Measurements from ENCODE around the gene RBPMS2.
A peak's percentile ranks its signal among the peaks of the same experiment; 100 is the strongest.
"Not testable (repeated sequence)": the region's sequence is repeated elsewhere in the genome, so short reads cannot be mapped to it uniquely, and the experiment has no call there.

The RBPMS2 gene

DNA sequence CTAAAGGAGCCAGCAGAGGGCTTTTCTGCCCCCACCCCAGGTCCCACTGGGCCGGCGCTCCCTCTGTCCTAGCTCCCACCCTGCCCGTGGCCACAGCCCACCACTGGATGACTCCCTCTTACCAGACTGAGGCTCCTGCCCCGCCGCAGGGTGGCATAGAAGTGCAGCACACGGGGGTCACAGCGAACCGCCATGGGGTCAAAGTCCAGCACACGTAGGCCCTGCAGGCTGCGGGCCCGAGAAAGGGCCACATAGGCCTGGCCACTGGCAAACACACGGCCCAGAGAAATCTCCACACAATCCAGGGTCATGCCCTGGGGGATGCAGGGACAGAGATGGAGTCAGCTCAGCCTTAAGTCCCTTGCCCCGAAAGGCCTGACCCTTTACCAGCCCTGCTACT is 41.1 kb upstream of the RBPMS2 start (continued):
- no peak for TF ChIP-seq KLF1 (tag by site-specific recombination; IDR thresholded peaks at IDR 0.05)

DNA sequence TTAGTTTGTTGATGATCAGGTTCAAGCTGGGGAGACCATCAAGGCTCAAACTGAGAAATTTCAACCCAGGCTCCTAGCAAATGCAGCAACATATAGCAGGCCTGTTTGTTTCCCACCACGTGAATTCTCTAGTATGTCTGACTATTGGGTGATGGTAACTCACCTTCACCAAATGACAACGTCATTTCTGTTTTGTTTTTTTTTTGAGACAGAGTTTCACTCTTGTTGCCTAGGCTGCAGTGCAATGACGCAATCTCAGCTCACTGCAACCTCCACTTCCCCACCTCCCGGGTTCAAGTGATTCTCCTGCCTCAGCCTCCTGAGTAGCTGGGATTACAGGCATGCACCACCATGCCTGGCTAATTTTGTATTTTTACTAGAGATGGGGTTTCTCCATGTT is 39.6 kb upstream of the RBPMS2 start:
- peaks cover 0 to 22% of the 10 kb centered on the region in 2 experiments; a peak in 1 of 3 replicates for H3K36me3 ChIP-seq (ENCODE audit: control insufficient read depth in 2 of 2, insufficient read depth in 1 of 2, low read length in 2 of 2)
- H3K27ac ChIP-seq (ENCODE audit: extremely low read depth, low read depth, low read length); H3K4me3 ChIP-seq (ENCODE audit: low read depth, low read length); H3K9me3 ChIP-seq (ENCODE audit: control insufficient read depth, insufficient read depth, low read depth, low read length); H3K4me1 ChIP-seq (ENCODE audit: control insufficient read depth, insufficient read depth, low read length): not testable (repeated sequence)
- POLR2A ChIA-PET: interaction anchor here (2.2 kb wide), 1 partner anchor 11 kb away, joined by 5 read pairs; the partner anchor contains the start of gene PIF1
- 0 out of 2 replicates have a peak, but pooled peaks have one; percentile 14 for TF ChIP-seq ZNF10 (tag by site-specific recombination; IDR thresholded peaks at IDR 0.05)
- CTCF ChIA-PET: interaction anchor here (1.1 kb wide), 1 partner anchor 84 kb away, joined by 3 read pairs; no protein-coding TSS in a partner anchor

DNA sequence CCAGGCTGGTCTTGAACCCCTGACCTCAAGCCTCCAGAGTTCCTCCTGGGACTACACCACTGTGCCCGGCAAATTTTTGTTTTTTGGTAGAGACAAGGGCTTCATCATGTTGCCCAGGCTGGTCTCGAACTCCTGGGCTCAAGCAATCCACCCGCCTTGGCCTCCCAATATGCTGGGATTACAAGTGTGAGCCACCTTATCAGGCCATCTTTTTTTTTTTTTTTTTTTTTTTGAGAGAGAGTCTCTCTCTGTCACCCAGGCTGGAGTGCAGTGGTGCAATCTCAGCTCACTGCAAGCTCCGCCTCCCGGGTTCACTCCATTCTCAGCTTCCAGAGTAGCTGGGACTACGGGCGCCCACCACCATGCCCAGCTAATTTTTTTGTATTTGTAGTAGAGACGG is 38.9 kb upstream of the RBPMS2 start:
- H3K4me1 ChIP-seq (ENCODE audit: control insufficient read depth, insufficient read depth, low read length); H3K27ac ChIP-seq (ENCODE audit: extremely low read depth, low read depth, low read length); H3K9me3 ChIP-seq (ENCODE audit: control insufficient read depth, insufficient read depth, low read depth, low read length); CTCF ChIA-PET; H3K4me3 ChIP-seq (ENCODE audit: low read depth, low read length): not testable (repeated sequence)
- H3K36me3 ChIP-seq (ENCODE audit: control insufficient read depth in 2 of 2, insufficient read depth in 1 of 2, low read length in 2 of 2): peaks cover 0 to 17% of the 10 kb centered on the region in 2 experiments; a peak in 1 of 3 replicates
- POLR2A ChIA-PET: interaction anchor here (2.2 kb wide), 1 partner anchor 12 kb away, joined by 5 read pairs; the partner anchor contains the start of gene PIF1

DNA sequence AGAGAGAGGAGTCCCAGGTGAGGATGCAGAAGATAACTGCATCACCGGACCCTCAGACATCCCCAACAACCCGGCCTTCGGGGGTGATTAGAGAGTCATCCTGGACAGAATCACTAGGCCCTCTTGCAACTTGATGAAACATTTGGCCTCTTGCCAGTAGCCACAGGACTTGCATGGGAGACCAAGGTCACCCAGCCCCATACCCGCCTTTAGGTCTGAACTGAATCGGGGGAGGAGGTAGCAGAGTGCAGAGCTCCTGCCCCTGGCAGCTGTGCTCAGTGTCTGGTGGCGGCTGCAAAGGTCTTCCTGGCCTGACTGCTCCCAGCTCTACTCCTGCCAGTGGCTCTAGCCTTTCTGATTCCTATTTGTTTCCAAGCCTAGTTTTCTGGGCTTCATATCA is 37.7 kb upstream of the RBPMS2 start:
- ChIA-PET POLR2A (no interaction called here), CTCF (interaction anchor here (0.9 kb wide), 1 partner anchor 82 kb away, joined by 3 read pairs; no protein-coding TSS in a partner anchor)
- H3K36me3 ChIP-seq (ENCODE audit: control insufficient read depth in 2 of 2, insufficient read depth in 1 of 2, low read length in 2 of 2): peaks cover 0 to 7% of the 10 kb centered on the region in 2 experiments; a peak in 1 of 3 replicates
- H3K4me1 ChIP-seq (ENCODE audit: control insufficient read depth, insufficient read depth, low read length): no peaks in the 10 kb centered on the region
- no peak overlapping the region for H3K4me3 ChIP-seq (ENCODE audit: low read depth, low read length)
- TF ChIP-seq ZNF132 (tag by site-specific recombination; IDR thresholded peaks at IDR 0.05; ENCODE audit: borderline replicate concordance) (no peak), ZBTB17 (tag by site-specific recombination; IDR thresholded peaks at IDR 0.05) (peak; percentile 60)
- H3K27ac ChIP-seq (ENCODE audit: extremely low read depth, low read depth, low read length): no peak overlapping the region
- no peaks in the 10 kb centered on the region for H3K9me3 ChIP-seq (ENCODE audit: control insufficient read depth, insufficient read depth, low read depth, low read length)

DNA sequence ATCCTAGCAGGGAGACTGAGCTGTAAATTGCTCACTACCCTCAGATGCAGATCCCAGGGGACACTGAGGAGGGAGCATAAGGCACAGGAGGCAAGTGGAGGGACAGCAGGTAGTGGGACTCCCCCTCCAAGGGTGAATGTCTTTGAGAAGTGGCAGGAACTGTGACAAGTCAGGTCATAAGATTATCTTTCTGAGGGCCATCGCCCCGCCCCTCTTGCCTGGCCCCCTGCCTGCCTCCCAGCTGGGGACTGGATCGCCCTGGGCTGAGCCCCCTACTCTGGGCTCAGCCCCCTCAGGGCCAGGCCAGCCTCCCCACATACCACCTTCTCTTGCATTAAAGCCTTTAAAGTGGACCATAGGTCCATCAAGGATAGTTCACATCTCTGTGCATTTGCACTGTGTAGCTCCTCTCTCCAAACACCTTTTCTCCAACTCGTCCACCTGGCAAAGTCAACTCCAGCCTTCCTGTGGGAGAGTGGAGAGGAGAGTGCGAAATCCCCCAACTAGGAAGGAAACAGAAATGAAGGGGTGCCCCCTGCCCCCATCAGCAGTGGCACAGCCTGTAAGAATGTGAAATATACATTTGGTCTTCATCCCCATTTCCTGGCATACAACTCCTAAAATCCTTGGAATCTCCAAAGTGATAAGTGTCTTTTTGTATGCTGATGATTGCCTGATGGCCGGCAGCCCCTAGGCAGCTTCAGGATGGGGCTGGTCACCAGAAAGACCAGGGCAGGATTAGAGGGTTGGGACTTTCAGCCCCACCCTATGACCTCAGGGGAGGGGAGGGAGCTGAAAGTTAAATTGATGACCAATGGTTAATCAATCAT is 35.3 kb upstream of the RBPMS2 start:
- Histone ChIP-seq H3K4me3 (ENCODE audit: low read depth, low read length) (no peak overlapping the region), H3K27ac (ENCODE audit: extremely low read depth, low read depth, low read length) (no peak overlapping the region), H3K36me3 (ENCODE audit: control insufficient read depth in 2 of 2, insufficient read depth in 1 of 2, low read length in 2 of 2) (no peaks in the 10 kb centered on the region), H3K4me1 (ENCODE audit: control insufficient read depth, insufficient read depth, low read length) (no peaks in the 10 kb centered on the region), H3K9me3 (ENCODE audit: control insufficient read depth, insufficient read depth, low read depth, low read length) (no peaks in the 10 kb centered on the region)
- POLR2A ChIA-PET: interaction anchor here (1.2 kb wide), 1 partner anchor 30 kb away, joined by 3 read pairs; no protein-coding TSS in a partner anchor
- CTCF ChIA-PET: interaction anchor here (0.5 to 3.8 kb wide), 24 partner anchors 8 to 272 kb away, joined by 3 to 68 read pairs (median 4); no protein-coding TSS in a partner anchor
- TF ChIP-seq, protein P1, sequence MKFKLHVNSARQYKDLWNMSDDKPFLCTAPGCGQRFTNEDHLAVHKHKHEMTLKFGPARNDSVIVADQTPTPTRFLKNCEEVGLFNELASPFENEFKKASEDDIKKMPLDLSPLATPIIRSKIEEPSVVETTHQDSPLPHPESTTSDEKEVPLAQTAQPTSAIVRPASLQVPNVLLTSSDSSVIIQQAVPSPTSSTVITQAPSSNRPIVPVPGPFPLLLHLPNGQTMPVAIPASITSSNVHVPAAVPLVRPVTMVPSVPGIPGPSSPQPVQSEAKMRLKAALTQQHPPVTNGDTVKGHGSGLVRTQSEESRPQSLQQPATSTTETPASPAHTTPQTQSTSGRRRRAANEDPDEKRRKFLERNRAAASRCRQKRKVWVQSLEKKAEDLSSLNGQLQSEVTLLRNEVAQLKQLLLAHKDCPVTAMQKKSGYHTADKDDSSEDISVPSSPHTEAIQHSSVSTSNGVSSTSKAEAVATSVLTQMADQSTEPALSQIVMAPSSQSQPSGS (tag by site-specific recombination; IDR thresholded peaks at IDR 0.05; ENCODE audit: low read depth): no peak

DNA sequence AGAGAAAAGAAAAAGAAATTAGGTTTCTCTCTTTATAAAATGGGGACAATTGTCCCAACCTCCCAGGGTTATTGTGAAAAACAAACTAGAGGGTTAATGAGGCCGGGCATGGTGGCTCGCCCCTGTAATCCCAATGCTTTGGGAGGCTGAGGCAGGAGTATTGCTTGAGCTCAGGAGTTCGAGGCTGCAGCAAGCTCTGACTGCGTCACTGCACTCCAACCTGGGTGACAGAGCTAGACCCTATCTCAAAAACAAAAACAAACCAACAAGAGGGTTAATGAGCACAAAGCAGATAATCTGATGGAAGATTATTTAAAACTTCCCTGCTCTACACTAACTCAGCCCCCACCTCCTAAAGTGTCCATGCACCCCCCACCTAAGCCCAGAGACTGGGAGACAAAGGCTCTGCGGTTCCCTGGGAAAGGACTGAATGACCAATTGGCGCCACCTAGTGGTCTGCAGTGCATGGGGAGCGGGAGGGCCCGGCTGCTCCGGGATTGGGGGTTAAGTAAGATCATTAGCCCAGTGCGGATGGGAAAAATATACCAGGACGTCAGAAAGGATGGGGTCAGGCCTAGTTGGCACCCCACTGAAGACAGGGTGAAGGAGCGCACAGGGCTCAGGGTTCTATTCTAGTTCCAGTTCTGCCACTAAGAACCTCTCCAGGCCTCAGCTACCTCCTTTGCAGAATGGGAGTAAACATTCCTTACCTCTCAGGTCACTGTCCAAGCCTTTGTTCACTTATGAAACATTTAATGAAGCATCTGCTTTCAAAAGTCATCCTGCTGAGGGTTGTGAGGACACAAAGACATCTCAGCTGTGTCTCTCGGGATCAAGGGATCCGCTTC is 34.5 kb upstream of the RBPMS2 start:
- no peaks in the 10 kb centered on the region for H3K4me1 ChIP-seq (ENCODE audit: control insufficient read depth, insufficient read depth, low read length)
- no peak overlapping the region for H3K4me3 ChIP-seq (ENCODE audit: low read depth, low read length)
- CTCF ChIA-PET: interaction anchor here (0.6 to 3.8 kb wide), 32 partner anchors 8 to 527 kb away, joined by 3 to 68 read pairs (median 3); no protein-coding TSS in a partner anchor
- no peaks in the 10 kb centered on the region for H3K36me3 ChIP-seq (ENCODE audit: control insufficient read depth in 2 of 2, insufficient read depth in 1 of 2, low read length in 2 of 2)
- H3K27ac ChIP-seq (ENCODE audit: extremely low read depth, low read depth, low read length): no peak overlapping the region
- POLR2A ChIA-PET: interaction anchor here (1.2 kb wide), 1 partner anchor 31 kb away, joined by 3 read pairs; no protein-coding TSS in a partner anchor
- no peaks in the 10 kb centered on the region for H3K9me3 ChIP-seq (ENCODE audit: control insufficient read depth, insufficient read depth, low read depth, low read length)
- TF ChIP-seq, protein P2, sequence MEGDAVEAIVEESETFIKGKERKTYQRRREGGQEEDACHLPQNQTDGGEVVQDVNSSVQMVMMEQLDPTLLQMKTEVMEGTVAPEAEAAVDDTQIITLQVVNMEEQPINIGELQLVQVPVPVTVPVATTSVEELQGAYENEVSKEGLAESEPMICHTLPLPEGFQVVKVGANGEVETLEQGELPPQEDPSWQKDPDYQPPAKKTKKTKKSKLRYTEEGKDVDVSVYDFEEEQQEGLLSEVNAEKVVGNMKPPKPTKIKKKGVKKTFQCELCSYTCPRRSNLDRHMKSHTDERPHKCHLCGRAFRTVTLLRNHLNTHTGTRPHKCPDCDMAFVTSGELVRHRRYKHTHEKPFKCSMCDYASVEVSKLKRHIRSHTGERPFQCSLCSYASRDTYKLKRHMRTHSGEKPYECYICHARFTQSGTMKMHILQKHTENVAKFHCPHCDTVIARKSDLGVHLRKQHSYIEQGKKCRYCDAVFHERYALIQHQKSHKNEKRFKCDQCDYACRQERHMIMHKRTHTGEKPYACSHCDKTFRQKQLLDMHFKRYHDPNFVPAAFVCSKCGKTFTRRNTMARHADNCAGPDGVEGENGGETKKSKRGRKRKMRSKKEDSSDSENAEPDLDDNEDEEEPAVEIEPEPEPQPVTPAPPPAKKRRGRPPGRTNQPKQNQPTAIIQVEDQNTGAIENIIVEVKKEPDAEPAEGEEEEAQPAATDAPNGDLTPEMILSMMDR (tag by site-specific recombination; IDR thresholded peaks at IDR 0.05): 0 out of 2 replicates have a peak, but pooled peaks have one; percentile 56
- TF ChIP-seq ZNF221 (tag by site-specific recombination; IDR thresholded peaks at IDR 0.05; ENCODE audit: borderline replicate concordance) (no peak), ZBTB17 (tag by site-specific recombination; IDR thresholded peaks at IDR 0.05) (peak; percentile 31; the same call in 1 of the 2 replicates), IKZF3 (tag by site-specific recombination; IDR thresholded peaks at IDR 0.05) (peak; percentile 74), ZNF654 (tag by site-specific recombination; IDR thresholded peaks at IDR 0.05; ENCODE audit: low read depth) (peak; percentile 81), ZNF473 (tag by site-specific recombination; IDR thresholded peaks at IDR 0.05) (no peak), SP7 (tag by site-specific recombination; IDR thresholded peaks at IDR 0.05) (0 out of 2 replicates have a peak, but pooled peaks have one; percentile 18), GLIS1 (tag by site-specific recombination; IDR thresholded peaks at IDR 0.05) (peak; percentile 14; the same call in 1 of the 2 replicates)
